Stomach (tissue), 4 donors: ENCODE results near the gene CLIP2.

Source experiments
- CTCF ChIP-seq, 7 experiments: fragments of 450-650 bp in 4 of 7; fragments of 200-600 bp in 3 of 7; sonication (generic) in 3 of 7; IDR thresholded peaks; one replicate each; pipeline ENCODE4 v1.5.1; 2016 to 2019; ENCODE audit warnings: antibody characterized with exemption in 7 of 7, control low read depth in 2 of 7, mild to moderate bottlenecking in 1 of 7
- POLR2A ChIP-seq, 4 donors: fragments of 450-650 bp; IDR thresholded peaks; one replicate each; pipeline ENCODE4 v1.6.1; 2016; ENCODE audit warnings: antibody characterized with exemption in 4 of 4, control low read depth in 2 of 4, mild to moderate bottlenecking in 1 of 4, moderate library complexity in 1 of 4
- POLR2AphosphoS5 ChIP-seq, 3 donors: sonication (generic); formaldehyde crosslinking; IDR thresholded peaks; one replicate each; pipeline ENCODE4 v1.6.1; 2016; ENCODE audit warnings: antibody characterized with exemption in 3 of 3

- TF ChIP-seq CTCF (IDR thresholded peaks at IDR 0.05) (no peak), POLR2AphosphoS5 (IDR thresholded peaks at IDR 0.05) (no peak), POLR2A (IDR thresholded peaks at IDR 0.05) (no peak)
These were observed 15.3 kb downstream of the CLIP2 start for GRCh38 chr7:74304550-74304949.
